ENCODE data around the gene MRPL36.

MRPL36 gene

DNA sequence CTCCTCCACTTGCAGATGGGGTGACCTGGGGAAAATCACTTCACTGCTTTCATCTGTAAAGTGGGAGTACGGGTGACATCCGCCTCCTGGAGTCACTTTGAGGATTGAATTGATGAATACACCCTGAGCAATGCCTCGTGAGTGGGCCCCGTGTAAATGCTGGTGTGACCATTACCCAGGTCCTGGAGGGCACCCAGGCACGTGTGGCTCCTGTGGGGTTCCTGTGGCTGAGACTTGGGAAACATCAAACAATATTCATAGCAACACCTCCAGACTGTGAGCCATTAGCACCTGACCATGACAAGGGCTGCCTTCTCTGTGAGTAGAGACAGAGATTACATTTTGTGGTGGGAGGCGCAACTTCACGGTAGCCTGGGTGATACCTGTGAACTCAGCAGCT lies 11.4 kb downstream of the MRPL36 start:
- no peak for DNase-seq (ENCODE audit: low spot score)
- TF ChIP-seq, protein P1, sequence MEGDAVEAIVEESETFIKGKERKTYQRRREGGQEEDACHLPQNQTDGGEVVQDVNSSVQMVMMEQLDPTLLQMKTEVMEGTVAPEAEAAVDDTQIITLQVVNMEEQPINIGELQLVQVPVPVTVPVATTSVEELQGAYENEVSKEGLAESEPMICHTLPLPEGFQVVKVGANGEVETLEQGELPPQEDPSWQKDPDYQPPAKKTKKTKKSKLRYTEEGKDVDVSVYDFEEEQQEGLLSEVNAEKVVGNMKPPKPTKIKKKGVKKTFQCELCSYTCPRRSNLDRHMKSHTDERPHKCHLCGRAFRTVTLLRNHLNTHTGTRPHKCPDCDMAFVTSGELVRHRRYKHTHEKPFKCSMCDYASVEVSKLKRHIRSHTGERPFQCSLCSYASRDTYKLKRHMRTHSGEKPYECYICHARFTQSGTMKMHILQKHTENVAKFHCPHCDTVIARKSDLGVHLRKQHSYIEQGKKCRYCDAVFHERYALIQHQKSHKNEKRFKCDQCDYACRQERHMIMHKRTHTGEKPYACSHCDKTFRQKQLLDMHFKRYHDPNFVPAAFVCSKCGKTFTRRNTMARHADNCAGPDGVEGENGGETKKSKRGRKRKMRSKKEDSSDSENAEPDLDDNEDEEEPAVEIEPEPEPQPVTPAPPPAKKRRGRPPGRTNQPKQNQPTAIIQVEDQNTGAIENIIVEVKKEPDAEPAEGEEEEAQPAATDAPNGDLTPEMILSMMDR (IDR thresholded peaks at IDR 0.05): no peak
- H3K27ac ChIP-seq: no peak overlapping the region

DNA sequence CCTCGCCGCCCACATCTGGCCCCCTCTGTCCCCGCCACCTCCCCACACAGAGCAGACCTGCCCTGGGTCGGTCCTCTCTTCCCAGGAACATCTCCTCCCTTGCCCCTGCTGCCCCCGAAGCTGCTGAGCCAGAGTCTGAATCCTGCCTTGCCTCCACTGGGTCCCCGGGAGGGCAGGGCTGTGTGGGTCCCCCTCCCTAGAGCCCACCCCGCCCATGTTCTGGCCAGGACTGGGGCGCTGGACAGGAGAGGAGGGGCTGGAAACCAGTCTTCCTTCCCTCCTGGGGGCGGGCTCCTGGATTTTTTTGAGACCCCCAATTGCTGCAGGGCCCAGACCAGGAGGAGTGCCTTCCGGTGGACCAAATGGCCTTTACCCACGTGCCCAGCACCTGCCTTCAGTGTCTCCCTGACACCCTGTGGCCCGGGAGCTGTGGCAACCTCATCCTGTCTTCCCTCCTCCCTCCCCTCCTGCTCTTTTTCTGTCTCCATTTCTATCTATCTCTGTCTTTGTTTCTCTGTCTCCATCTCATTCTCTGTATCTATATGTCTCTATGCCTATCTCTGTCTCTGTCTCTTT lies 12.1 kb downstream of the MRPL36 start:
- TF ChIP-seq, protein P1 (IDR thresholded peaks at IDR 0.05): no peak
- no peak for DNase-seq (ENCODE audit: low spot score)
- H3K27ac ChIP-seq: no peak overlapping the region
- no peak overlapping the region for H3K4me3 ChIP-seq

More for the DNA sequence above, 11.4 kb downstream of the MRPL36 start:
- H3K4me3 ChIP-seq: no peak overlapping the region

DNA sequence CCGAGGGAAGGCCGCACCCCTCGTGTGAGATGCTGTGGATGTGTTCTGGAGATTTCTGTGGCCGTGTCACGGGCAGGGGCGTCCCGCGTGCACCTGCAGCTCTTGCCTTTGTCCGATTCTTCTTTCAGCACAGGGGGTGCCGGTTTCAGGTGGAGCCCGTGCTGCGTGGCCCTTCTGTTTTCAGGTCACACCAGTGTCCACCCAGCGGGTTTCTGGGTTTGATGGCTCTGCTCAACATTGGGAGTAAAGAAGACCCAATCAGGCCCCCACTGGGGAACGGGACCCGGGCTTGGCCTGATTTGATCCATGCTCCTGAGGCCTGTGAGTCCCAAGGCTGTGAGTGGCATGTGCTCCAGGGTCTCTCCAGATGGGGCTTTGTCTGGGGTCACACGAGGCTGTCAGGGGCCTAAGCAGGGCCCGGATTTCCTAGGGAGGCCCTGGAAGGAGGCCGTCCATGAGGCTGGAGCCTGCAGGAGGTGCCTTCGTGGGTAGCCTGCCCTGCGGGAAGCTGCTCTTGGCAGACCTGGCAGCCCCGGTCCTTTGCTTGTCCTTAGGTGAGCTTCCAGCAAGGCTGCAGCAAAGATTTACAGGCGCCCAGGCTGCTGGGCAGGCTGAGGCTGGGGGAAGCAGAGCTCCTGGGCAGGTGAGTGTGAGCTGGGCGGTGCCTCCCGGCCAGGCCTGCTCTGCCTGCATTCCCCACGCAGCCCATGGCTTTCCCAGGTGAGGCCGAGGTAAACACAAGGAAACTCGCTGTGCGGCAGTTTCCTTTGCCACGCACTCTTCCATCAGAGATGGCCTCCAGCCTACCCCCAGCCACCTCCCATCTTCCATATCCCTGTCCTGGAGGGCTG lies 12.8 kb downstream of the MRPL36 start:
- no peak for DNase-seq (ENCODE audit: low spot score)
- TF ChIP-seq, protein P1 (IDR thresholded peaks at IDR 0.05): no peak
- Histone ChIP-seq H3K4me3 (no peak overlapping the region), H3K27ac (no peak overlapping the region)

DNA sequence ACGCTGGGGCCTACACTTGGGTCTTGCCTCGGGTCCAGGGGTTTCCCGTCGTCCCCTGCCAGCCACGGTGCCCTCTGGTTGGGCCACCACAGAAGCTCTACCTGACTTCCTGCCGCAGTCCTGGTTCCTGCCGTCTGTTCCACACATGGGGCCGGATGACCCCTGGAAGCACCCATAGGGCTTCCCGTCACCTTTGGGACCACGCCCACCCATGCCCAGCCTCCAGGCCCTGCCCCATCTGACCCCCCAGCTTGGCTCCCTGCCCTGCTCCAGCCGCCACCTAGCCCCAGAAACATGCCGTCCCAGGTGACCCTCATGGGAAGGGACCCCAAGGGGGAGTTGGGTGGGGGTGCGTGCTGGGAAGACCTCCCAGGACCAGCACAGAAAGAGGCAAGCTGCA lies 13.7 kb downstream of the MRPL36 start:
- no peak for DNase-seq (ENCODE audit: low spot score)
- TF ChIP-seq, protein P1 (IDR thresholded peaks at IDR 0.05): no peak
- Histone ChIP-seq H3K27ac (no peak overlapping the region), H3K4me3 (no peak overlapping the region)

DNA sequence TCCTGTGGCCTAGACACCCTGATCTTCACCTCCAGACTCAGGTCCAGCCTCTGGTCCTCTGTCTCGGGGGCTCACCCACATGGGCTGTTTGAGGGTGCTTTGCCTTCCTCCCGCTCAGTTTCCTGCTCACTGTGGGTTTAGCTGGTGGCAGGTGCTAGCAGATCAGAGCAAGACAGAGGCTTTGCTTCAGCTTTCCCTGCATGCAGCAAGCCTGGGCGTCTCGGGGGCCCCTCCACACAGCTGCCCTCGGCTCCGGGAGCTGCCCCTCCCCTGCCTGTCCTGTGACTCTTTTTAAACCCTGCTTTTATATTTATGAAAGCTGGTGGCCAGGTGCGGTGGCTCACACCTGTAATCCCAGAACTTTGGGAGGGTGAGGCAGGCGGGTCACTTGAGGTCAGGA lies 14.6 kb downstream of the MRPL36 start:
- no peak for DNase-seq (ENCODE audit: low spot score)
- Histone ChIP-seq H3K4me3 (no peak overlapping the region), H3K27ac (no peak overlapping the region)
- TF ChIP-seq, protein P1 (IDR thresholded peaks at IDR 0.05): no peak

DNA sequence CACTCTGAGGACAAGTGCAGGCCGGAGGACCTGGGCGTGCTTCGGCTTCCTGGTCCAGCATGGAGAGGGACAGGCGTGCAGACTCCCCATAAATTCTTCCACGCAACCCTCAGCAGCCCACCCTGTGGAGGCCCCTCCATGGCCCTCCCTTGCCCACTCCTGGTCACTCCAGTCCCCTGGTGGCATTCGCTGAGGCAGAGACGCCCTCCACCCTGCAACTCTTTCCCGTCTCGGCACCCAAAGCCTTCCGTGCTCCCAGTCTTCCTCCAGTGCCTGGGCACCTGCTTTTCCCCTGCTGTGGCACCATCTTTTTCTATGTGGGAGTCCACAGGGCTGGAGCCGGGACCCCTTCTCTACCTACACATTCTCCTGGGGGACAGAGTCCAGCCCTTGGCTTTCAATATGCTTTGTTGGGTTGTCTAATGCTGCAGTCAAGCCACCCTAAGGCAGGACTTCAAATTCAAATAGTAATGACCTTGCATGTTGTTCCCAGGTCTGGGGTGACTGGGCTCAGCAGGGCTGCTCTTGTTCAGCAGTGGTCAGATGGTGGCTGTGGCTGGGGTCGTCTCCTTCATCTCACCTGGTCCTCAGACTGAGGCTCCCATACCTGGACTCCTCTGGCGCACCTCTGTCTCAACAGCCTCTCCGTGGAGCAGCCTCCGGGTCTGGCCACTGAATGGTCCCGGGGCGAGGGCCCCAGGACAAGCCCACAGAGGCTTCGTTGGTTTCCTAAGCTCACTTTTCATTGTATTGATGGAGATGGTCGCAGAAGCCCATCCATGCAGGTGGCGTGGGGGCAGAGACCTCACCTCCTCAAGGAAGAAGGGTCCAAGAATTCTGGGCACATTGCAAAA lies 15.2 kb downstream of the MRPL36 start:
- Histone ChIP-seq H3K27ac (no peak overlapping the region), H3K4me3 (no peak overlapping the region)
- no peak for DNase-seq (ENCODE audit: low spot score)
- TF ChIP-seq, protein P1 (IDR thresholded peaks at IDR 0.05): no peak

All from coronary artery (tissue), 2 donors.